HFFc6 (cell line): ENCODE data around the gene STAT5A. TPM values are rescaled to one million over a fixed set of nuclear protein-coding genes. Genes with fewer than 3 reads are reported as not detected.
A peak's percentile ranks its signal among the peaks of the same experiment; 100 is the strongest.
"Not testable (repeated sequence)": the region's sequence is repeated elsewhere in the genome, so short reads cannot be mapped to it uniquely, and the experiment has no call there.

Experiments
- DNase-seq: peaks from one replicate; pipeline ENCODE4 v3.0.0-alpha.2; 2018
- H3K27ac Mint-ChIP-seq: 2 replicates; pipeline ENCODE4 v1.8.0; 2020; ENCODE audit warnings: mild to moderate bottlenecking, mixed read lengths
- H3K27me3 Mint-ChIP-seq: 2 replicates; pipeline ENCODE4 v1.8.0; 2021; ENCODE audit warnings: mild to moderate bottlenecking, moderate library complexity, mixed read lengths; ENCODE audit not compliant: insufficient read depth
- H3K36me3 Mint-ChIP-seq: 2 replicates; pipeline ENCODE4 v1.8.0; 2021; ENCODE audit warnings: low read depth, mixed read lengths
- H3K4me1 Mint-ChIP-seq: 2 replicates; pipeline ENCODE4 v1.8.0; 2020; ENCODE audit warnings: low read depth, mixed read lengths
- H3K4me3 Mint-ChIP-seq: 2 replicates; pipeline ENCODE4 v1.8.0; 2020; ENCODE audit warnings: mild to moderate bottlenecking, moderate library complexity, mixed read lengths
- H3K9me3 Mint-ChIP-seq: 2 replicates; pipeline ENCODE4 v1.8.0; 2020; ENCODE audit warnings: mild to moderate bottlenecking, mixed read lengths
- long read RNA-seq: library from polyadenylated mRNA; unstranded; transcript quantifications from one replicate; pipeline ENCODE4 v2.0.0, GENCODE V29; 2019
- total RNA-seq, 6 experiments: library from RNA; stranded (reverse); fragmentation: NEBNext Ultra II Directional; extraction: Animal tissue kit (Norgen Biotek cat#: 25700); gene quantifications; 2 replicates in 1 of 6; 3 replicates in 5 of 6; pipeline ENCODE4 v1.2.3, GENCODE V29; 2021
- TF ChIP-seq, protein P1 (sequence below): fragments of 200-600 bp; sonication (generic); IDR thresholded peaks from 2 replicates; pipeline ENCODE4 v1.5.0; 2021; ENCODE audit warnings: antibody characterized with exemption, mild to moderate bottlenecking

Gene STAT5A
- 1 to 10 TPM in 1 of 6 experiments, under 1 TPM in 5; 0.27 to 1.0 (median 0.53) TPM for total RNA-seq
- long read RNA-seq = 0 reads

DNA sequence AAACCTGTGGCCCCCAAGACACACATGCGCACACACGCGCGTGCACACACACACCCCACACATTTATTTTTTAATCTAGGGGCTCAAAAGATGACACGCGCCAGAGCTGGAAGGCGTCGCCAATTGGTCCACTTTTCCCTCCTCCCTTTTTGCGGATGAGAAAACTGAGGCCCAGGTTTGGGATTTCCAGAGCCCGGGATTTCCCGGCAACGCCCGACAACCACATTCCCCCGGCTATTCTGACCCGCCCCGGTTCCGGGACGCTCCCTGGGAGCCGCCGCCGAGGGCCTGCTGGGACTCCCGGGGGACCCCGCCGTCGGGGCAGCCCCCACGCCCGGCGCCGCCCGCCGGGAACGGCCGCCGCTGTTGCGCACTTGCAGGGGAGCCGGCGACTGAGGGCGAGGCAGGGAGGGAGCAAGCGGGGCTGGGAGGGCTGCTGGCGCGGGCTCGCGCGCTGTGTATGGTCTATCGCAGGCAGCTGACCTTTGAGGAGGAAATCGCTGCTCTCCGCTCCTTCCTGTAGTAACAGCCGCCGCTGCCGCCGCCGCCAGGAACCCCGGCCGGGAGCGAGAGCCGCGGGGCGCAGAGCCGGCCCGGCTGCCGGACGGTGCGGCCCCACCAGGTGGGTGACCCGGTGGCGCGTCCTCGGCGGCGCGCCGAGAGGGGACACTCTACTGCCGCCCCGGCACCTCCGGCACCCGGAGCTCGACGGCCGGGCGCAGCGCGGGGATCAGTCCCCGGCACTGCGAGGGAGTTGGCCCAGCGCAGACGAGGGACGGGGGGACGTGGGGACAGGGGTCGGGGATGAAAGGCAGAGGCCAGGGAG is at the start of gene STAT5A:
TSS of gene STAT5A (plus strand) at position 522 of the 826 bp plus-strand sequence. CDS start 914 bp downstream, outside the sequence.
- Mint-ChIP-seq H3K4me3 (peak within 1 kb of the TSS; percentile 68), H3K9me3 (no peaks in the 10 kb centered on the region), H3K27me3 (peaks cover 23% of the 10 kb centered on the region), H3K4me1 (peaks cover 10% of the 10 kb centered on the region), H3K36me3 (no peaks in the 10 kb centered on the region), H3K27ac (no peak within 1 kb of the TSS)
- peak; percentile 28 for DNase-seq
- TF ChIP-seq, protein P1, sequence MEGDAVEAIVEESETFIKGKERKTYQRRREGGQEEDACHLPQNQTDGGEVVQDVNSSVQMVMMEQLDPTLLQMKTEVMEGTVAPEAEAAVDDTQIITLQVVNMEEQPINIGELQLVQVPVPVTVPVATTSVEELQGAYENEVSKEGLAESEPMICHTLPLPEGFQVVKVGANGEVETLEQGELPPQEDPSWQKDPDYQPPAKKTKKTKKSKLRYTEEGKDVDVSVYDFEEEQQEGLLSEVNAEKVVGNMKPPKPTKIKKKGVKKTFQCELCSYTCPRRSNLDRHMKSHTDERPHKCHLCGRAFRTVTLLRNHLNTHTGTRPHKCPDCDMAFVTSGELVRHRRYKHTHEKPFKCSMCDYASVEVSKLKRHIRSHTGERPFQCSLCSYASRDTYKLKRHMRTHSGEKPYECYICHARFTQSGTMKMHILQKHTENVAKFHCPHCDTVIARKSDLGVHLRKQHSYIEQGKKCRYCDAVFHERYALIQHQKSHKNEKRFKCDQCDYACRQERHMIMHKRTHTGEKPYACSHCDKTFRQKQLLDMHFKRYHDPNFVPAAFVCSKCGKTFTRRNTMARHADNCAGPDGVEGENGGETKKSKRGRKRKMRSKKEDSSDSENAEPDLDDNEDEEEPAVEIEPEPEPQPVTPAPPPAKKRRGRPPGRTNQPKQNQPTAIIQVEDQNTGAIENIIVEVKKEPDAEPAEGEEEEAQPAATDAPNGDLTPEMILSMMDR = no peak

DNA sequence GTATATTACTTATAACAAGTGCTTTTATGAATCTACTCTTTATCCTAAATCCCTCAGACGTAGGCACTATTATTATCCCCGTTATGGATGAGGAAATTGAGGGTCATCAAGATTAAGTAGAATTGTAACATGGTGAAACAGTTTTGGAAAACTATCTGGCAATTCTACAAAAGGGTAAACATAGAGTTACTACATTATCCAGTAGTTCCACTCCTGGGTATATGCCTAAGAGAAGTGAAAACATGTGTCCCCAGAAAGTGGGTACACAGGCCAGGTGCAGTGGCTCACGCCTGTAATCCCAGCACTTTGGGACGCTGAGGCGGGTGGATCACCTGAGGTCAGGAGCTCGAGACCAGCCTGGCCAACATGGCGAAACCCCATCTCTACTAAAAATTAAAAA is 48.7 kb upstream of the STAT5A start:
- H3K9me3 Mint-ChIP-seq, DNase-seq, H3K27me3 Mint-ChIP-seq, H3K36me3 Mint-ChIP-seq, H3K4me1 Mint-ChIP-seq, H3K27ac Mint-ChIP-seq, H3K4me3 Mint-ChIP-seq: not testable (repeated sequence)

DNA sequence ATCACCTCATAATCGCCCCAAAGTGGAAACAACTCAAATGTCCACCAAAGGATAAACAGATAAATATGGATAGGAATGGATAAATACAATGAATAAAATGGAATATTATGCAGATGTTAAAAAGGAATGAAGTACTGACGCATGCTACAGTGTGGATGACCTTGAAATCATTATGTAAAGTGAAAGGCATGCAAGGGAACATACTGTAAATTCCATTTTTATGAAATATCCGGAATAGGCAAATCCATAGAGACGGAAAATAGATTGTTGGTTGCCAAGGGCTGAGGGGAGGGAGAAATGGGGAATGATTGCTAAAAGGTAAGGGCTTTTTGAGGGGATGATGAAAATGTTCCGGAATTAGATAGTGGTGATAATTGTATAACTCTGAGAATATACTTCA is 48.1 kb upstream of the STAT5A start:
- H3K27me3 Mint-ChIP-seq = no peaks in the 10 kb centered on the region; the same call in 1 of the 2 replicates
- H3K9me3 Mint-ChIP-seq = no peaks in the 10 kb centered on the region
- no peaks in the 10 kb centered on the region for H3K36me3 Mint-ChIP-seq
- H3K4me3 Mint-ChIP-seq = no peak overlapping the region
- peaks cover 9% of the 10 kb centered on the region for H3K4me1 Mint-ChIP-seq
- TF ChIP-seq, protein P1 = no peak
- DNase-seq = no peak
- H3K27ac Mint-ChIP-seq = no peak overlapping the region

DNA sequence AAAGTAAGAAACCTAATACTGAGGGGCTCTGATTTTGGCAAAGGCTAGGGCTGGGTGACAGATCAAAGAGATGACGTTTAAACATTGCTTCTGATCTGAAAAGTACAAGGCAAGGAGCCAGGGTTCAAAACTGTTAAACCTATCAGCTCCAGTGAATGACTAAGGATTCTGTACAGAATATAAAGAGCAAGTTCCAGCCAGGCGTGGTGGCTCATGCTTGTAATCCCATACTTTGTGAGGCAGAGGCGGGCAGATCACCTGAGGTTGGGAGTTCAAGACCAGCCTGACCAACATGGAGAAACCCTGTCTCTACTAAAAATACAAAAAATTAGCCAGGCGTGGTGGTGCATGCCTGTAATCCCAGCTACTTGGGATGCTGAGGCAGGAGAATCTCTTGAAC is 47.4 kb upstream of the STAT5A start:
- H3K36me3 Mint-ChIP-seq, H3K27ac Mint-ChIP-seq, H3K9me3 Mint-ChIP-seq, H3K4me1 Mint-ChIP-seq, DNase-seq, H3K4me3 Mint-ChIP-seq, H3K27me3 Mint-ChIP-seq: not testable (repeated sequence)

DNA sequence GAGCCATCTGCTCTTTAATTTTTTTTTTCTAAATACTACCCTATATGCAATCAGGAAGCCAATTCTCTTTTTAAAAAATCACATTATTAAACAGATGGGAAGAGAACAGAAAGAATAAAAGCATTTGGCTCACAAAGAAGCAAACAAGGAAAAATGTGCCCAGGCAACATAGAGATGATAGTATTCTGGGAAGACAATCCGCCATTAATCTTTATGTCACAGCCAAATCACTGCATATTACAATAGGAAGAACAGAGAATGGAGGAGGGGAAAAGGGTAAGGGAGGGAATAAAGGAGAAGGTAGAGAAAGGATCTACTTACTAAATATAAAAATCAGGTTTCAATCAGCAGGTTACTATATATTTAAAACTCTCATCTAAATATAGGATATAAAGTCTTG is 46.4 kb upstream of the STAT5A start:
- H3K27ac Mint-ChIP-seq = no peak overlapping the region
- H3K9me3 Mint-ChIP-seq = no peaks in the 10 kb centered on the region
- peaks cover 14% of the 10 kb centered on the region for H3K4me1 Mint-ChIP-seq
- TF ChIP-seq, protein P1 = no peak
- no peak overlapping the region for H3K4me3 Mint-ChIP-seq
- DNase-seq = no peak
- H3K27me3 Mint-ChIP-seq = no peaks in the 10 kb centered on the region; the same call in 1 of the 2 replicates
- no peaks in the 10 kb centered on the region for H3K36me3 Mint-ChIP-seq

DNA sequence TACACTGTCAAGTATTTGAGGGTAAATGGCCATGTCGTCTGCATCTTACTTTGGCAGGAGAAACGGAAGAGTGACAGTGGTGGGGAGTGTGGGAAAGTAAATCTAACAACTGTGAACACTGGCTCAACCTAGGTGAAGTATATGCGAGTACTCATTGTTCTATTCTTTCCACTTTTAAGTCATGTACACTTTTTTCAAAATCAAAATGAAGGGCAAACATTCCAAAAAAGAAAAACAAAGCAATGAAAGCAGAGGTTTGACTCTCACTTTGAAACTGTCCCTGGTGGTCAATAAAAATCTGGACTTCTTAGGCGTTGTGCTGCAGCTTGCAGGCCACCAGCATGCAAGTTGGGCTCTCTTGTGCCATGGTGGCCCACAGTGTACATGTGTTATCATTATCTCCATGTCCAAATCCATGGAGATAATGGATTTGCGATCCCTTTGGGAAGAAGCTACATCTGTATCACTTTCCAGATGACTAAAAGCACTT is 44.8 kb upstream of the STAT5A start:
- H3K4me1 Mint-ChIP-seq = peaks cover 26% of the 10 kb centered on the region
- TF ChIP-seq, protein P1 = no peak

DNA sequence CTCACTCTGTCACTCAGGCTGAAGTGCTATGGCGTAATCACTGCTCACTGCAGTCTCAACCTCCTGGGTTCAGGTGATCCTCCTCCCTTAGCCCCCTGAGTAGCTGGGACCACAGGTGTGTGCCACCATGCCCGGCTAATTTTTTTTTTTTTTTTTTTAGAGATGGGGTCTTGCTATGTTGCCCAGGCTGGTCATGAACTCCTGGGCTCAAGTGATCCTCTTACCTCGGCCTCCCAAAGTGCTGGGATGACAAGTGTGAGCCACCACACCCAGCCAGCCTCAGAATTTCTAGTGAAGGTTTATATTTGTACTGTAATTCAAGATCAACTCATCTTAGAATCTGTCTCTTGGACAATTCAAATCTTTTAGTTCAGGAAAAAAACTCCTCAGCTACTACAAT is 44.2 kb upstream of the STAT5A start:
- H3K27me3 Mint-ChIP-seq, H3K9me3 Mint-ChIP-seq, H3K27ac Mint-ChIP-seq, H3K36me3 Mint-ChIP-seq, DNase-seq, H3K4me3 Mint-ChIP-seq: not testable (repeated sequence)
- H3K4me1 Mint-ChIP-seq = peaks cover 31% of the 10 kb centered on the region

More for the DNA sequence above, 44.8 kb upstream of the STAT5A start:
- DNase-seq = no peak
- H3K36me3 Mint-ChIP-seq = peaks cover under 1% of the 10 kb centered on the region
- no peak overlapping the region for H3K4me3 Mint-ChIP-seq
- no peak overlapping the region for H3K27ac Mint-ChIP-seq
- no peaks in the 10 kb centered on the region; the same call in 1 of the 2 replicates for H3K27me3 Mint-ChIP-seq
- no peaks in the 10 kb centered on the region for H3K9me3 Mint-ChIP-seq

DNA sequence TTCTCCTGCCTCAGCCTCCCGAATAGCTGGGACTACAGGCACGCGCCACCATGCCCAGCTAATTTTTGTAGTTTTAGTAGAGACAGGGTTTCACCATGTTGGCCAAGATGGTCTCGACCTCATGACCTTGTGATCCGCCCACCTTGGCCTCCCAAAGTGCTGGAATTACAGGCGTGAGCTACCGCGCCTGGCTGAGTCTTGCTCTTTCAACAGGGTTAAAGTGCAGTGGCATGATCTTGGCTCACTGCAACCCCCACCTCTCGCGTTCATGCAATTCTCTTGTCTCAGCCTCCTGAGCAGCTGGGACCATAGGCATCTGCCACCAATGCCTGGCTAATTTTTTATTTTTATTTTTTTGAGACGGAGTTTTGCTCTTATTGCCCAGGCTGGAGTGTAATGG is 43.1 kb upstream of the STAT5A start:
- H3K27ac Mint-ChIP-seq, H3K27me3 Mint-ChIP-seq, H3K4me3 Mint-ChIP-seq, H3K36me3 Mint-ChIP-seq, H3K9me3 Mint-ChIP-seq, DNase-seq: not testable (repeated sequence)
- H3K4me1 Mint-ChIP-seq = peaks cover 29% of the 10 kb centered on the region
